ENCODE results near the gene BIN1.

- TF ChIP-seq CTCF (IDR thresholded peaks at IDR 0.05) (peak in 3 of 6 experiments; percentile 19 to 33 (median 20)), POLR2AphosphoS5 (IDR thresholded peaks at IDR 0.05) (peak; percentile 9 to 27), POLR2A (IDR thresholded peaks at IDR 0.05) (no peak), EP300 (IDR thresholded peaks at IDR 0.05) (no peak)
Measured at GRCh38 chr2:127025359-127026166, 81.4 kb downstream of the BIN1 start.
